ENCODE data around the gene PAX2. TPM values are rescaled to one million over a fixed set of nuclear protein-coding genes. Genes with fewer than 3 reads are reported as not detected.

PAX2 gene
- total and polyA plus RNA-seq, 4 donors: not detected

GRCh38 chr10:100773646-100774045, 28.3 kb downstream of the PAX2 start:
- H3K36me3 ChIP-seq (ENCODE audit: control insufficient read depth in 4 of 4, insufficient read depth in 3 of 4, low read depth in 1 of 4, low read length in 3 of 4): no peaks in the 10 kb centered on the region
- H3K27me3 ChIP-seq (ENCODE audit: control insufficient read depth in 4 of 4, insufficient read depth in 4 of 4, low read length in 3 of 4): peaks cover 0 to 8% (median 1%) of the 10 kb centered on the region in 4 donors
- no peaks in the 10 kb centered on the region for H3K9me3 ChIP-seq (ENCODE audit: control insufficient read depth in 4 of 4, low read length in 3 of 4)
- TF ChIP-seq HNF4A (conservative IDR thresholded peaks at IDR 0.05) (no peak), HNF4G (IDR thresholded peaks at IDR 0.05) (no peak), CTCF (IDR thresholded peaks at IDR 0.05; ENCODE audit: low read depth, low read length, missing input control) (no peak), RAD21 (IDR thresholded peaks at IDR 0.05) (no peak), FOXA1 (IDR thresholded peaks at IDR 0.05) (no peak), GABPA (IDR thresholded peaks at IDR 0.05 in 1 of 2, conservative IDR thresholded peaks at IDR 0.05 in 1 of 2) (no peak), TAF1 (conservative IDR thresholded peaks at IDR 0.05) (no peak), FOXA2 (IDR thresholded peaks at IDR 0.05) (no peak), ZBTB33 (IDR thresholded peaks at IDR 0.05) (no peak), JUND (IDR thresholded peaks at IDR 0.05) (no peak), ATF3 (IDR thresholded peaks at IDR 0.05) (no peak), SP1 (IDR thresholded peaks at IDR 0.05) (no peak), EGR1 (IDR thresholded peaks at IDR 0.05; ENCODE audit: low read depth in 2 of 2) (no peak), YY1 (IDR thresholded peaks at IDR 0.05) (no peak), REST (IDR thresholded peaks at IDR 0.05) (no peak), MAX (IDR thresholded peaks at IDR 0.05) (no peak), NR2F2 (IDR thresholded peaks at IDR 0.05) (no peak), RXRA (IDR thresholded peaks at IDR 0.05) (no peak)
- H3K4me3 ChIP-seq (ENCODE audit: low read depth in 1 of 3, low read length in 3 of 3): no peak overlapping the region
- H3K9ac ChIP-seq (ENCODE audit: low read depth in 1 of 2, low read length in 2 of 2): no peak overlapping the region
- no peak for DNase-seq (ENCODE audit: low spot score)
- no peaks in the 10 kb centered on the region for H3K4me1 ChIP-seq (ENCODE audit: control insufficient read depth in 4 of 4, insufficient read depth in 4 of 4, low read length in 3 of 4)
- H3K27ac ChIP-seq (ENCODE audit: low read depth in 1 of 2, low read length in 2 of 2): no peak overlapping the region
- WGBS: 72% methylated on average over 4 of the region's 4 CpGs

All from liver (tissue), 9 donors.